ENCODE data around the gene STMN1.
A peak's percentile ranks its signal among the peaks of the same experiment; 100 is the strongest.
"Not testable (repeated sequence)": the region's sequence is repeated elsewhere in the genome, so short reads cannot be mapped to it uniquely, and the experiment has no call there.

Gene STMN1

GRCh38 chr1:25905680-25906643, at the start of gene STMN1:
Gene STMN1 (minus strand): TSS chr1:25906419. CDS start chr1:25904676, 1,743 bp downstream.
- DNase-seq (ENCODE audit: low read depth), result peak; percentile 87

GRCh38 chr1:25955553-25955952, 49.3 kb upstream of the STMN1 start:
- DNase-seq (ENCODE audit: low read depth), result no peak

GRCh38 chr1:25954282-25954938, 48.2 kb upstream of the STMN1 start:
- no peak for DNase-seq (ENCODE audit: low read depth)

- no peak for DNase-seq (ENCODE audit: low read depth)
Observed at GRCh38 chr1:25952841-25953401, 46.7 kb upstream of the STMN1 start.

GRCh38 chr1:25948641-25949040, 42.4 kb upstream of the STMN1 start:
- no peak for DNase-seq (ENCODE audit: low read depth)

GRCh38 chr1:25947027-25947426, 40.8 kb upstream of the STMN1 start:
- DNase-seq (ENCODE audit: low read depth), result no peak

GRCh38 chr1:25945761-25946160, 39.5 kb upstream of the STMN1 start:
- no peak for DNase-seq (ENCODE audit: low read depth)

GRCh38 chr1:25944986-25945385, 38.8 kb upstream of the STMN1 start:
- no peak for DNase-seq (ENCODE audit: low read depth)

GRCh38 chr1:25943511-25943910, 37.3 kb upstream of the STMN1 start:
- DNase-seq (ENCODE audit: low read depth), result not testable (repeated sequence)

- DNase-seq (ENCODE audit: low read depth), result no peak
Observed at GRCh38 chr1:25936947-25937346, 30.7 kb upstream of the STMN1 start.

GRCh38 chr1:25933479-25934365, 27.5 kb upstream of the STMN1 start:
- no peak for DNase-seq (ENCODE audit: low read depth)

GRCh38 chr1:25932811-25933400, 26.7 kb upstream of the STMN1 start:
- DNase-seq (ENCODE audit: low read depth), result not testable (repeated sequence)

GRCh38 chr1:25932321-25932720, 26.1 kb upstream of the STMN1 start:
- no peak for DNase-seq (ENCODE audit: low read depth)

- no peak for DNase-seq (ENCODE audit: low read depth)
Observed at GRCh38 chr1:25929016-25929415, 22.8 kb upstream of the STMN1 start.

- no peak for DNase-seq (ENCODE audit: low read depth)
Observed at GRCh38 chr1:25927521-25928265, 21.5 kb upstream of the STMN1 start.

GRCh38 chr1:25926731-25927496, 20.7 kb upstream of the STMN1 start:
- DNase-seq (ENCODE audit: low read depth), result no peak

- no peak for DNase-seq (ENCODE audit: low read depth)
Observed at GRCh38 chr1:25924454-25924853, 18.2 kb upstream of the STMN1 start.

GRCh38 chr1:25922971-25923552, 16.8 kb upstream of the STMN1 start:
- DNase-seq (ENCODE audit: low read depth), result no peak

Measured in activated T-cell treated with anti-CD3 and anti-CD28 coated beads for 1 hour (primary cell).